ENCODE data around the gene PTPRE. TPM values are rescaled to one million over a fixed set of nuclear protein-coding genes. Genes with fewer than 3 reads are reported as not detected.

The PTPRE gene
- total RNA-seq, 1 donor from 2014 or later = 16.3 TPM

- DNase-seq (ENCODE audit: low spot score in 2 of 2) = no peak
- no peak for FAIRE-seq
These were observed 109.6 kb downstream of the PTPRE start for GRCh38 chr10:128016423-128017060.

DNA sequence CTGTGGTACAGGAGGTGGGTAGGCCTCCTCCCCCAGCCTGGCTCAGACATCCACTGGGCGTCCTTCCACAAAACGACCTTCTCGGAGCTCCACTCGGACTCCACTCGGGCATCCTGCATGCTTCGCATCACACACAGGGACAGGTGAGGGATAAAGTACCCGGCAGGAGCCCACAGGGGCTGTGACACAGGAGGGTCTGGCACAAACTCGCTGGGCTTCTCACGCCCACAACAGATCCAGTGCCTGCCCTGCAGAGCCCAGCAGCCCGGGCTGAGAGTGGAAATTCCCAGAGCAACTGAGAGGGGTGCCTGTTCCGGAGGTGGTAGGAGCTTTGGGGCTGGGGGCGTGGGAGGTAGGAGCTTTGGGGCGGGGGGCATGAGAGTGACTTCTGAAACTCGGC lies 110.9 kb downstream of the PTPRE start:
- DNase-seq (ENCODE audit: low spot score in 2 of 2) (no peak), FAIRE-seq (no peak)

DNA sequence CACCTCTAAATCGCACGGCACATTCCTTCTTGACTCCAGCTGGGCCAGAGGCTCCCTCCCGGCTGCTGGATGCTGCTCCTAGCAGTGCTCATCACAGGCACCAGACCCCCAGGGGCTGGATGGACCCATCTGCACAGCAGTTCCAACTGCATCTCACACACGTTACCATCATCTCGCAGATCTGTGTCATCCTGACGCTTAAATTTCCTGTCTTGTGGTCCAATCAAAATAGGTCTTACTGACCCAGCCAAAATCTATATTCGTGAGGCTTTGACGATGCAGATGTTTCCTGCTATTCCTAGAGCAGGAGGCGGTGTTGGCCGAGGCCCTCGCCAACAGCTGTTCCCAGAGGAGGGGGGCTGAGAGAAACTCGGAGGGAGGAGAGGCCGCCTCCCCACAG lies 111.3 kb downstream of the PTPRE start:
- DNase-seq (ENCODE audit: low spot score in 2 of 2) (peak in 1 of 2 donors; percentile 54), FAIRE-seq (no peak)

- no peak for DNase-seq (ENCODE audit: low spot score in 2 of 2)
- no peak for FAIRE-seq
These were observed 111.8 kb downstream of the PTPRE start for GRCh38 chr10:128018691-128019090.

DNA sequence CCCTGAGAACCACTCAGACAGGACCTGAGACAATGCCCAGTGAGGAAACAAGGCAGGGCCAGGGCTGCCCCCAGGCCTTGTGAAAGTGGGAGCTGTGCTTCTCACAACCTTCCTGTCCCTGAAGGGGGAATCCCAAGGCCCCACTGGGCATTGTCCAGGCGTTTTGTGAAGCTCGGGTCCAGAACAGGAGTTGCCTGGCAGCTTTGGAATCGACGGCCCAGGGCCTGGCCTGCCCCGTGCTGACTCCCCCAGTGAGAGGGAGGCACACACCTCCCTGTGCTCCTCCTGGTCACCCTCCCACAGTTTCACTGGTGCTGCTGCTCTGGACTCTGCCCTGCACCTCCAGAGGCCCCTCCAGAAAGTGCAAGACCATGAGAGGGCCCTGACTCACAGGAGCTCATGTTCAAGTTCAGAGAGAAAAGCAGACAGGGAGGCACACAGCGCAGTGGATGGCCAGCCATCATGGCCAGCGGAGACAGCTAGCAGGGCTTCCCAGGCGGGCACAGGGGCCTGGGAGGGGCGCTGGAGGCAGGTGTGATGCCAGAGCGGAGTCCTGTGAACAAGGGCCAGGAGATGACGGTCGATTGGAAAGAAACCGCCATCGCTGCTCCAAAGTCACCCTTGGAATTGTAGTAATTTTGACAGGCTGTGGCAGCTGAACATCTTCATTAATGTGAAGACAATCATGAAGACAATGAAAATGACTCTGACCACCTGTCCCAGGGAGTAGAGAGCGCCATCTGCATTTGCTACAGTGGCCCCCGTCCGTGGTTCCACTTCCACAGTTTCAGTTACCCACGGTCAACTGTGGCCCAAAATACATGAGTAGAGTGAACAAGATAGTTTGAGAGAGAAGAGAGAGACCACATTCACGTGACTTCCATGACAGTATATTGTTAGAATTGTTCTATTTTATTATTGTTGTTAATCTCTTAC lies 115.6 kb downstream of the PTPRE start:
- DNase-seq (ENCODE audit: low spot score in 2 of 2) = no peak
- FAIRE-seq = no peak

DNA sequence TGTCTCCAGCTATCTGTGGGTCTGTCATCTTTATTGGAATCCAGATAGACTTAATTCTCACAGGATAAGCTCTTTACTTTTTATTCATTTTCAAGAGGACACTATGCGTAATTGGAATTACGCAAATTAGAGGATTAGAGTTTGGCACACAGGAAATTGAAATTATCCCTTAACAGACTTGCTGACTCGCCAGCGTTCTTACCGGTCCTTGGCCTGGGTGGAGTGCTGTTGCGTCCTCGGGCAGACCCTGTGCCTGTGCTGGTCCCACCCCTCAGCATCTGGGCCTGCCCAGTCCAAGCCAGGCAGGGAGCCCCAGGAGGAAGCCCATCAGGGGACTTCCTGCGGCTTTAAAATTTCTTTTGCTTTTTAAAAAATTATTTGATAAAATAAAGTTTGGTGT lies 117.5 kb downstream of the PTPRE start:
- DNase-seq (ENCODE audit: low spot score in 2 of 2) (no peak), FAIRE-seq (no peak)

- DNase-seq (ENCODE audit: low spot score in 2 of 2) (no peak), FAIRE-seq (no peak)
These were observed 118.5 kb downstream of the PTPRE start for GRCh38 chr10:128025437-128025836.

- DNase-seq (ENCODE audit: low spot score in 2 of 2) (no peak), FAIRE-seq (no peak)
These were observed 119.0 kb downstream of the PTPRE start for GRCh38 chr10:128025951-128026350.

DNA sequence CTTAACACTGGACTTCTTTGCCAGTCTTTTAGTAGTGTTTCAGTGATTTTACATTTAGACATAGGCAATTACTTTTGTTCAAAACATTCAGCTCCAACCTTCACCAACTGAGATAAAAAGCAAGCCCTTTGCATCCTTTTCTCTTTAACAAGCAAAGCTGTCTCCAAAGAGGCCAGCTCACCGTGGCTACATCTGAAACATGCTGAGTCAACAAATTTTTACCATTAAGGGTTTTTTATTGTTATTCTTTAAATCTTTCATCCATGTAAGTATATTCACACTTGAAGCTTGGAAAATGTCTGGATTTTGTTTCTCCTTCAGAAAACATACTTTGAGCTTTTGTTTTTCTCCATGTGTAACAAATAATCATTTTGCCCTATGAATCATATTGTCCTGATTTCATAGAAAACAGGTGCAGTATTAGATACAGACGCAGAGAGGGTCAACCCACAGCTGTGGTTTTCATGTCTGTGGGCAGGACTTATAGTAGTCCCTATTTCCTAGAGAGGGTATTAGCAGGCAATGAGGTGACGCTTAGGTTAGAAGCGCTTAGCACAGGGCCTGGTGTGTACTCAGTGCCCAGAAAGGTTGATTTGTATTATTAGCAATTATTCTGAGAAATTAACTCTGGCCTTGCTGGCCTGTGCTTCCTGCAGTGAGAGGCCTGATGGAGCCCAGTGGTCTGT lies 119.9 kb downstream of the PTPRE start:
- FAIRE-seq (no peak), DNase-seq (ENCODE audit: low spot score in 2 of 2) (no peak)

DNA sequence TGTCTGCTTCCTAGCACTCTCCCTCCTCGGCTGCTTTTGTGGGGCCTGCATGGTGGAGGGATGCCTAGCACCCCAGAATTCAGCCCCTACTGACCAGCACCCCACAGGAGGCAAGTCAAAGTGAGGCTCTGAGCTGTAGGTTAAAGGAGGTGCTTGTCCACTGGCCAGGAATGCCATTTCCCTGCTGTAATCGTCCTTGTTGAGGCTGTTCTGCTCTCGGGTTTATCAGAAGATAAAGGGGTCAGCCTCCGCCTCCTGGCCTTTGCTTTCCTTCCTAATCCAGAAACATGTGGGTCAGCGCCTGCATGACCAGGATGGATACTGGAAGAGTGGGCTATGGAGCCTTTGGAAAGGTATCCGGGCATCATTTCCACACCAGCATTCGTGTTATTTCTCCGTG lies 120.4 kb downstream of the PTPRE start:
- DNase-seq (ENCODE audit: low spot score in 2 of 2) (no peak), FAIRE-seq (no peak)

DNA sequence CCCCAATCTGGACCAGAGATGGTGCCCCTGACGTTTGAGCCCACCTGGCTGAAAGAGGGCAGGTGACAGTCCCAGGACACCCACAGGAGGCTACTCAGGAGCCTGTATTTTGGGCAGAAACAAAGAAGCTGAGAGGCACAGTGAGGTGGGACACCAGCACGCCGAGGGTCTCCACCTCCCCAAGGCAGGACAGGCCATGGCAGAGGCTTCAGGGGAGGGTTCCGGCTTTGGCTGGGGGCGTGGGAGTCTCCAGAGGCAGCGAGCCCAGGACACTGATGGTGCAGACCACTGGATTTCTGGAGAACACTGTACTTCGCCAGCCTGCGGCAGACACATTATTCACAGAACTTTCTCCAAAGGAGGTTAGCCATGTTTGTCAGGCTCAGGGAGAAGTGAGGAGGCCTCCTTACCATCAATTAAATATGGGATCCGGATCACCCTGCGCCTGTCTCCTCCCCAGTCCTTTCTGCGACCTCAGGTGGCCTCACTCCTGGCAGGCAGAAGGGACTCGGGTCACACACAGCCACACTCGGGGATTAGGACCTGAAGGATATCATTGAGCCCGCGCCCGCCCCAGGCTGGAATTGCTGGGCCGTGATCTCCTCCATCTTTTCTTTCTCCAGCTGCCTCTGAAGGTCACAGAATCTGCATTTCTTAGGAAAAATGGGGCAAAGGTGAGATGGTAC lies 121.1 kb downstream of the PTPRE start:
- DNase-seq (ENCODE audit: low spot score in 2 of 2) (no peak), FAIRE-seq (no peak)

DNA sequence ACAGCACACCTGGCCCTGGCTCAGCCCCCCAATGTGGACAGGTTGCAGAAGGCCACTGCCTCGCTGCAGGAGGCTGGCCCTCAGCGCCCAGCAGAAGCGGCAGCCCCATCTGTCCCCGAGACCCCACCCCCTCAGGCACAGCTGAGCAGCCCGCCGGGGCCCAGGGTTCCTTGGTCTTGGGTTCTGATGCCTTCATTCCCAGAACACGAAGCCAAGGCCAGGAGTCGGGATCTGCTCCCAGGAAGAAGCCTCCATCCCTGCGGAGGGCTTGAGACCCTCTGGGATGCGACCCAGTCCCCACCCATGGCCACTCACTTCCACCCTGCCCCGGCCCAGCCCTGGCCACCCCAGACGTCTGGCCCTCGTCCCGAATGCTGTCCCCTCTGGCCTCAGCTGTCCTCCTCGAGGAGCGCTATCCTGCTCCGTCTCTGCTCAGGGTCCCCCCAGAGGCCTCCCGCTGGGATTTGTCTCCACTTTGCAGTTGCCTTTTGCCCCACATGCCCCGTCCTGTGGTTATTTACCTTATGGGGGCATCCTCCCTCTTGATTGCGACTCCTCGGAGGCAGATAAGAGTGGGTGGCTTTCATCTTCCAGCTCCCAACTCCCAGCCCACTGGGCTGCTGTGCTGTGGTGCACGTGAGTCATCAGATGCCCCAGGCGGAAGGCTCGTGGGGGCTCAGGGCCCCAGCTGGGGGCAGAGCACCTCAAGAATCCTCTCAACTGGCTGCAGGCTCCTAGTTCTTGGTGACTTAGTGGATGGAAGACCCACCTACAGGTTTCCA lies 121.8 kb downstream of the PTPRE start:
- FAIRE-seq = no peak
- no peak for DNase-seq (ENCODE audit: low spot score in 2 of 2)

DNA sequence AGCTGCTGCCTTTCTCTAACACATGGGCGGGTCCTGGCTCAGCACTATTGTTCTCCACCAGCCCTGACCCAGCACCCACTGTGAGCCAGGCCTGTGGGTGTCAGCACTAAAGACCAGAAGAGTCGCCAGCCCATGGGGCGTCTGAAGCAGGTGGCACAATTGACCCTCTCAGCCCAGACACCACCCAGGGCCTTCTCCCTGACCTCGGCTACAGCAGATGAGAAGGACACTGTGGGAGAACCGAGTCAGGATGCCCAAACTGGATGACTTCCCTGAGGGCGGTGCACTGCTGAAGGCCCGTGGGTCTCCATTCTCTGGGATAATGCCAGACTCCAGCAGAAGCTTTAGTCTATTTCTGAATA lies 122.4 kb downstream of the PTPRE start:
- no peak for DNase-seq (ENCODE audit: low spot score in 2 of 2)
- no peak for FAIRE-seq

- DNase-seq (ENCODE audit: low spot score in 2 of 2) (no peak), FAIRE-seq (no peak)
These were observed 122.9 kb downstream of the PTPRE start for GRCh38 chr10:128029731-128030369.

DNA sequence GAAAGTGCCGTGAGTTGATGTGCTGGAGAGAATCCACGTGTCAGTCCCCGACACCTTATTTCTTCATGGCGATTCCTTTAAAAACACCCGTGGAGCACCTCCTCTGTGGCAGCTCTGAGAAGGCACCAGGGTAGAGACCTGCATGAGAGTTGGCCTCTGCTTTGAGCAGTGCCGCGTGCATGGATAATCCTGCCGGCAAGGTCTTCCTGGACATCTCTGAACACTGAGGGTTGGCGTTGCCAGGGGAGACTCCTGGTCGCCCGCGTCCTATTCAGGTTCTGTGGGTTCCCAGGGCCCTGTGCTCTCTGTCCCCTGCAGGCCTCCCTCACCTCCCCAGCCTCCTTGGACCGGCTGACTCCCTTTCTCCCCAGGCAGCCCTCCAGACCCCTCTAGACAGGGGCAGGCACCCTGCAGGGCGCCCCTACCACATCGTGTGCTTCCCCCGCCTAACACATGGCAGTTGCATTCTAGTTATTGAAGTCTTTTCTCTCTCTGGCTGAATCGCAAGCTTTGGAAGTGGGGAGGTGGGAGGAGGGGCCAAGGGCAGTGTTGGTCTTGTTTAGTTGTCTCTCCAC lies 123.7 kb downstream of the PTPRE start:
- FAIRE-seq = no peak
- no peak for DNase-seq (ENCODE audit: low spot score in 2 of 2)

GRCh38 chr10:128031216-128031615 lies 124.3 kb downstream of the PTPRE start:
- no peak for FAIRE-seq

GRCh38 chr10:128032466-128032865 lies 125.6 kb downstream of the PTPRE start:
- DNase-seq (ENCODE audit: low spot score in 2 of 2) (no peak), FAIRE-seq (no peak)

More at GRCh38 chr10:128031216-128031615, 124.3 kb downstream of the PTPRE start:
- no peak for DNase-seq (ENCODE audit: low spot score in 2 of 2)

- DNase-seq (ENCODE audit: low spot score in 2 of 2) = no peak
- no peak for FAIRE-seq
These were observed 128.7 kb downstream of the PTPRE start for GRCh38 chr10:128035557-128035973.

GRCh38 chr10:128036011-128036615 lies 129.2 kb downstream of the PTPRE start:
- DNase-seq (ENCODE audit: low spot score in 2 of 2) = no peak
- no peak for FAIRE-seq

Measured in frontal cortex (tissue), 4 donors.